GM04503 (cell line): ENCODE measurements around the gene FMN2.

Experiments
- DNase-seq: peaks from one replicate; pipeline ENCODE4 v3.0.0-alpha.2; 2012; ENCODE audit warnings: low read depth

FMN2 gene

GRCh38 chr1:240492832-240493440 lies 401.3 kb downstream of the FMN2 start:
- DNase-seq, result no peak

- no peak for DNase-seq
These were observed 403.9 kb downstream of the FMN2 start for GRCh38 chr1:240495601-240496000.

- no peak for DNase-seq
These were observed 404.7 kb downstream of the FMN2 start for GRCh38 chr1:240496356-240496755.

GRCh38 chr1:240496941-240497340 lies 405.3 kb downstream of the FMN2 start:
- no peak for DNase-seq

DNA sequence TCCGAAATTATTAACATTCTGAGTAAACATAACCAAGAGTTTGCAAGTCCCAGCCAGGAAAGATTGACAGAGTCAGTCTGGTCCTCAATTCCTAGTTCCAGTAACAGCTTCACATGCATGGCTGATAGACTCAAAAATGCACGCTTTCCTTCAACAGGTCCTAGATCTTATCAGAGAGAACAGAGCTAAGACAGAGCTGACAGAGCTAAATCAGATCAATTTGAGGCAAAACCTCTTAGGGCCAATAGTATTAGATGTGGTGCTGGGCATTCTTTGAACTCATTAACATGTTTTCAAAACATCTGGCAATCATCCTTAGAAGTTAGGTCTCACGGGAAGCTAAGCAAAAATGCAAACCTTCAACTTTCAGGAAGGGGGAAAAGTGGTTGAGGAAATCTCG lies 406.2 kb downstream of the FMN2 start:
- DNase-seq, result no peak

- no peak for DNase-seq
These were observed 406.7 kb downstream of the FMN2 start for GRCh38 chr1:240498335-240498734.

DNA sequence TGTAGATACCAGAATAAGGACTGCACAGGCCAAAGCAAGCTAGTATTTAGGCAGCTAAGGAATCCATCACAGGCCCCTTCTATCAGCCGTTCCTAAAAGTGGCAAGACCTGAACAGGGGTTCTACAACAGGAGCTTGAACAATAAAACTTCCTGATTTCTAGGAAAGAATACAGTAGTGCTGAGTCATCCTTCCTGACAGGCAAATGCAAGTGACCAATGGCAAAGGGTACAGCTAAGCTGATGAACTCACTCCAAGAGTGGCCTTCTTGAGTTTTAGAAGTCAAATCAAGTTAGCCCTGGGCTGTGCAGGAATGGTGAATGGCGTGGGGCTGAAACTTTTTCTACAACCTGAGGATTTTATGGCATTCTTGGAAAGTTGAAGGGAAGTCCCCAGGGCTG lies 407.3 kb downstream of the FMN2 start:
- no peak for DNase-seq

DNA sequence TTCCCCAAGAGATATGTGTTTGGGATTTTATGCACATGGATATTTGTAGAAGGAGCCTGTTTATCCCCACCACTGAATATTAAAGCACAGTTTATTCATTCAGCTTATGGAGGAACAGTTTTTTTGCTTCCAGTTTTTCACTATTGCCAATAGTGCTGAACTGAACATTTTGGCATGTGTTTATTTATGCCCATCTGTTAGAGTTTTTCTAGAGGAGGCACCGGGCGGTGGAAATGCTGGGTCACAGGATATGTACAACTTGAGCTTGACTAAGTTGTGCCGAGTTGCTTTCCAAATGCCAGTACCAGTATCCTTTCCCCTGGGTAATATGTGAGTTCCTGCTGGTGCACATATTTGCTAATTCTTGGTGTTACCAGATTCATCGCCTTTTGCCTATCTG lies 409.0 kb downstream of the FMN2 start:
- DNase-seq, result no peak

DNA sequence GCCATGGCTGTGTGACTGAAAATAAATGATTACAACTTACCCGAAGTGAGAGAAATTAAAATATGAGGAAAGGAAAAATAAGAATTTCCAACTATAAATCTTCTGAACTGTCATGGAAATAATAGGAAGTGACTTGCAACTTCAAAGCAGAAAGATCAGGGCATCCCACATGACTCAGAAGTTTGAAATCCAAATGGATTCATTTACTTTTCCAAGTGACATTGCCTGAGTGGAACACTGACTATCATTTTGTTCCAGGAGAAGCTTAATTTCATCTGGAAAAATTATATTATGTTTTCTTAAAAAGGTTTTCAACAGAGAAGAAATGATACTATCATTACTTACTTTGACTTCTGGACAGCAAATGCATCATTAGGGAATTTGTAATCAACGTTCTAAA lies 409.4 kb downstream of the FMN2 start:
- DNase-seq, result no peak

- DNase-seq, result no peak
These were observed 411.4 kb downstream of the FMN2 start for GRCh38 chr1:240503036-240503435.

DNA sequence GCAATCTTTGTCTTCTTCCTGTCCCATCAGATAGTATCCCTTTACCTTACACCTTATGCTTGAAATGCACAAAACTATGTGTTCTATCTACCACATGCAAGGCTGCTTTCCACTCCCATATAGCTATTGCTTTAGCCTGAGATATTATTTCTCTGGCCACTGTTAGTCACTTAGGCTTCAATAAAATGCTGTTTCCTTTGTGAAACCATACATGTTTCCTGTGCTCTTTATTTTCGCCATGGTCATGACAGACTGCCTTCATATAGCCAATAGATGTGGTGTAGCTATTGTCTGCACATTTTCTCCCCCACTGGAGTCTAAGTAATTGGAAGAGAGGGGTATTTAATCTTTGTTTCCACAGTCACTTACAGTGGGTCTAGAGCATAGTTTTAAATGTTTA lies 411.9 kb downstream of the FMN2 start:
- DNase-seq, result no peak

GRCh38 chr1:240506176-240506575 lies 414.5 kb downstream of the FMN2 start:
- no peak for DNase-seq

GRCh38 chr1:240508201-240508600 lies 416.5 kb downstream of the FMN2 start:
- no peak for DNase-seq

DNA sequence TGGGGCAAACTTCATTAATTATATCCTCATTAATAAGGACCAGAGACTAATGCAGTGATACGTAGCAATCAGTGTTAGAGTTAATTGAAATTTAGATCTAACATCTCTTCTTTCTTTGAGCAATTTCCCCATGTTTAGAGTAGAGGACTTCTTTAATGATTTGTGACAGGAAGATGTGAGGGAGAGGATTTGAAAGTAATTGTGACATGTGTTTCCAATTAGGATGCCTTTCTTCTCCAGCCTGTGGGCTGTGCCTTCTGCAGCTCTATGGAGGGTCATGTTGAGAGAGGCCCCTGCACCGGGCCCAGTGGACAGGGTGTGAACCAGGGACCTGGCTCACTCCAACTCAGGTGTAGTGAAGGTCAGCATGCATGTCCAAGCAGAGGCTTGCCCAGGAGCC lies 417.3 kb downstream of the FMN2 start:
- DNase-seq, result no peak

DNA sequence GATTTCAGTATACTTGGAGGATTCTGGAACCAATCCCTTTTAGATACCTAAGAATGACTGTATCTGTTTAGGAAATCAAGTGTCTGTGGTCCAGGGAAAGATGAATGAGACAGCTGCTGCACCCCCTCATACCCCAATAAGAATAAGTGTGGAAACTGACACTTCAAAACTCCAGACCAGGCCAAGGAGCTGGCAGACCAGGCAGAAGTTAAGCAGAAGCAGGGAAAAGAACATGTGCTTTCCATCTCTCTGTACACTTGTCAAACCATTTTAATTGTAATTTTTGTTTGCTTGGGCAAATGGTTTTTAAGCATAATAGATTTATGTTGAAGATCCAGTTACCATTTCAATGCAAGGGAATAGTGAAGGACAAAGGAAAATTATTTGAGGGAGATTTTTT lies 420.1 kb downstream of the FMN2 start:
- DNase-seq, result no peak

DNA sequence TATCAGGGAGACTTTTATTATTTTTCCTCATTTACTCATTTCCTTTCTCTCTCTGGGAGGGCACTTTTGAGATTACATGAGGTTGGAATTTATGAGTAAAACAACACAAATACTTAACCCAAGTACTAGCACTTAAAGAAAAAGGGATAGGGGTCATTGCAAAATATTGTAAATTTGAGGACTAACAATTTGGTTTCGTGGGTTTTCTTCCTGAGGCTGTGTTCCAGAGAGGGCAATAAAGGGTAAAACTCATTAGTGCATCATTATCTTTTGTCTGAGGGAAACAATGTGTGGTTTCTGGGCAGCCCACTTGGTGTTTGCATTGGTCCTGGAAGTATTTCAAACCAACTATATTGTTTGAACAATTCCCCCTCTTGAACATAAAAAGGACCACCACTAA lies 423.8 kb downstream of the FMN2 start:
- no peak for DNase-seq

GRCh38 chr1:240516069-240516468 lies 424.4 kb downstream of the FMN2 start:
- no peak for DNase-seq

- no peak for DNase-seq
These were observed 426.2 kb downstream of the FMN2 start for GRCh38 chr1:240517891-240518290.

DNA sequence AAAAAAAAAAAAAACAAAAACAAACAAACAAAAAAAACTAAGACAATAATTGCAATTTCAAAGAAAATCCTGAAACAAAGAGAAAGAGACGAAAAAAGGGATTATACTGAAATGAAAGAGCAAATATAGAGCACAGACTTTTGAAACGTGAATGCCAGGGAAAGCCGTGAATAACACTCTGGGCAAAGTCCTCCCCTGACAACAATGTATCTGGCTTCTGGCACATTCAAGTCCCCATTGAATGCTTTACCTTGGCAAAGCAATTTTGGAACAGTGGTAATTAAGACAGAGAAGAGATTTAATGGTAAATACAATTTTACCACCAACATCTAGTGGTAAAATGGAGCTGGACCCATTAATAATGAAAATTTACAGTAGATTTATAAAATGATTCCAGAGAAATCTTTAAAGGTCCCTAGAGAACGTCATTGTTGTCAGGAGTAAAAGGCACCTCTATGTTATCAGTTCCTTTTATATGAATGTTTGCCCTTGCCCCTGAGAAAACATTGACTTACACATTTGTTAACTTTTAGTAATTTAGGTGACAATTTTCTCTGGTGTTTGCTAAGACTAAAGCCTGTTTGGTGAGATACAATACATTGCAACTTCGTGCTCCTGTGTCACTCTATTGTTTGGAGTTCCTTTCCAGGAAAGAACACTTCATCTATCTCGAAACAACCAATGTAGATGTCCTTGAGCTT lies 430.6 kb downstream of the FMN2 start:
- no peak for DNase-seq

GRCh38 chr1:240524356-240525069 lies 432.8 kb downstream of the FMN2 start:
- no peak for DNase-seq
